AG09309 (cell line): ENCODE results near the gene BCAP31.

Experiments used
- DNase-seq: peaks from one replicate; pipeline ENCODE4 v3.0.0-alpha.2; 2010; ENCODE audit warnings: low read depth
- H3K4me3 ChIP-seq: 2 replicates; pipeline ENCODE4 v1.5.1; 2011; ENCODE audit warnings: mild to moderate bottlenecking, low read depth, low read length, moderate library complexity; ENCODE audit not compliant: control insufficient read depth
- CTCF ChIP-seq: IDR thresholded peaks from 2 replicates; pipeline ENCODE4 v1.5.1; 2011; ENCODE audit warnings: mild to moderate bottlenecking, low read depth, low read length, inconsistent platforms; ENCODE audit not compliant: insufficient read depth, control insufficient read depth; ENCODE audit errors: missing control alignments

Gene BCAP31

GRCh38 chrX:153769865-153770600, 45.8 kb upstream of the BCAP31 start:
- no peak for DNase-seq
- TF ChIP-seq CTCF: no peak
- no peak overlapping the region for H3K4me3 ChIP-seq

GRCh38 chrX:153769158-153769864, 45.1 kb upstream of the BCAP31 start:
- H3K4me3 ChIP-seq: no peak overlapping the region
- DNase-seq: no peak
- no peak for TF ChIP-seq CTCF

- H3K4me3 ChIP-seq: no peak overlapping the region
- TF ChIP-seq CTCF: no peak
- no peak for DNase-seq
Measured at GRCh38 chrX:153768311-153769157, 44.3 kb upstream of the BCAP31 start.

- no peak for TF ChIP-seq CTCF
- no peak overlapping the region for H3K4me3 ChIP-seq
- DNase-seq: no peak
Measured at GRCh38 chrX:153767674-153768055, 43.5 kb upstream of the BCAP31 start.

GRCh38 chrX:153766871-153767673, 42.9 kb upstream of the BCAP31 start:
- no peak overlapping the region; the same call in 1 of the 2 replicates for H3K4me3 ChIP-seq
- TF ChIP-seq CTCF: no peak

More at GRCh38 chrX:153766871-153767673, 42.9 kb upstream of the BCAP31 start:
- no peak for DNase-seq
